Bronchial epithelial cell (primary cell): ENCODE measurements around the gene HGD. TPM values are rescaled to one million over a fixed set of nuclear protein-coding genes. Genes with fewer than 3 reads are reported as not detected.
A peak's percentile ranks its signal among the peaks of the same experiment; 100 is the strongest.
"Not testable (repeated sequence)": the region's sequence is repeated elsewhere in the genome, so short reads cannot be mapped to it uniquely, and the experiment has no call there.

Source experiments
- DNase-seq: peaks from one replicate; pipeline ENCODE4 v3.0.0-alpha.2; 2010; ENCODE audit warnings: low read depth
- FAIRE-seq: peaks from 2 replicates; lab custom pipeline; 2011; peaks lifted over from hg19 to GRCh38; lab: Jason Lieb, UNC
- H3K27me3 ChIP-seq: 2 replicates; pipeline ENCODE4 v1.5.1; 2011; ENCODE audit warnings: low read length; ENCODE audit not compliant: control insufficient read depth, insufficient read depth
- H3K36me3 ChIP-seq: 2 replicates; pipeline ENCODE4 v1.5.1; 2011; ENCODE audit warnings: low read length; ENCODE audit not compliant: control insufficient read depth, insufficient read depth
- H3K4me3 ChIP-seq: 2 replicates; pipeline ENCODE4 v1.5.1; 2011; ENCODE audit warnings: mild to moderate bottlenecking, low read depth, low read length, control low read depth
- total RNA-seq: library from RNA; depleted of rRNA; stranded (reverse); fragments of >200 nt; gene quantifications from 2 replicates; pipeline ENCODE4 v1.2.1, GENCODE V29; 2014
- TF ChIP-seq, protein P1 (sequence below): IDR thresholded peaks from 2 replicates; pipeline ENCODE4 v1.5.1; 2011; ENCODE audit warnings: mild to moderate bottlenecking, moderate library complexity, low read length, control low read depth, inconsistent platforms; ENCODE audit not compliant: insufficient read depth, severe bottlenecking

The HGD gene
- total RNA-seq, 1 donor from 2014 or later, result under 0.01 TPM

DNA sequence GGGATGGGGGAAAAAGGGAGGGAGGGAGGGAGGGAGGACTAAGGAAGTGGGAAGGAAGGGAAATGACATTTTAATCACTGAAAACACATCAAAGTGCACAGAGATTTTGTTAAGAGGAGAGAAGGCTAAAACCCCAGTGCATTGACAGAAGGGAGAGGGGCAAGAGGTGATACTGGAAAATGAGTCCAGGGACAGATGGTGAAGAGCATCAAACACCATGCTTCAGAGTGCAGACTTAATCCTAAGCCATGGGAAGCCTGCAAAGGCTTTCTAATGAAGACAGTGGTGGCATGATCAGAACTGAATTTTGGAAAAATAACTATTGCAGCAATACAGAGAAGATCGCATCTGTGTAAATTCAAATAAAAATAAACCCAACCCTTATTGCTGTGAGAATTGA is 41.8 kb downstream of the HGD start:
- FAIRE-seq (no peak), DNase-seq (no peak)
- Histone ChIP-seq H3K36me3 (no peaks in the 10 kb centered on the region), H3K27me3 (no peaks in the 10 kb centered on the region), H3K4me3 (no peak overlapping the region)
- TF ChIP-seq, protein P1, sequence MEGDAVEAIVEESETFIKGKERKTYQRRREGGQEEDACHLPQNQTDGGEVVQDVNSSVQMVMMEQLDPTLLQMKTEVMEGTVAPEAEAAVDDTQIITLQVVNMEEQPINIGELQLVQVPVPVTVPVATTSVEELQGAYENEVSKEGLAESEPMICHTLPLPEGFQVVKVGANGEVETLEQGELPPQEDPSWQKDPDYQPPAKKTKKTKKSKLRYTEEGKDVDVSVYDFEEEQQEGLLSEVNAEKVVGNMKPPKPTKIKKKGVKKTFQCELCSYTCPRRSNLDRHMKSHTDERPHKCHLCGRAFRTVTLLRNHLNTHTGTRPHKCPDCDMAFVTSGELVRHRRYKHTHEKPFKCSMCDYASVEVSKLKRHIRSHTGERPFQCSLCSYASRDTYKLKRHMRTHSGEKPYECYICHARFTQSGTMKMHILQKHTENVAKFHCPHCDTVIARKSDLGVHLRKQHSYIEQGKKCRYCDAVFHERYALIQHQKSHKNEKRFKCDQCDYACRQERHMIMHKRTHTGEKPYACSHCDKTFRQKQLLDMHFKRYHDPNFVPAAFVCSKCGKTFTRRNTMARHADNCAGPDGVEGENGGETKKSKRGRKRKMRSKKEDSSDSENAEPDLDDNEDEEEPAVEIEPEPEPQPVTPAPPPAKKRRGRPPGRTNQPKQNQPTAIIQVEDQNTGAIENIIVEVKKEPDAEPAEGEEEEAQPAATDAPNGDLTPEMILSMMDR, result no peak

DNA sequence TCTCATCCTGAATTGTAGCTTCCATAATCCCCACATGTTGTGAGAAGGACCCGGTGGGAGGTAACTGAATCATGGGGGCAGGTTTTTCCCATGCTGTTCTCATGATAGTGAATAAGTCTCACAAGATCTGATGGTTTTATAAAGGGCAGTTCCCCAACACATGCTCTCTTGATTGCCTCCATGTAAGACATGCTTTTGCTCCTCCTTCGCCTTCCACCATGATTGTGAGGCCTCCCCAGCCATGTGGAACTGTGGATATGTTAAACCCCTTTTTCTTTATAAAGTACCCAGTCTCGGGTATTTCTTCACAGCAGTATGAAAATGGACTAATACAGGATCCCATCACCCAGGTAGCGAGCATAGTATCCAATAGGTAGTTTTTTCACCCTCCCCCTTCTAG is 43.2 kb downstream of the HGD start:
- H3K4me3 ChIP-seq, H3K36me3 ChIP-seq, DNase-seq, FAIRE-seq, H3K27me3 ChIP-seq: not testable (repeated sequence)

DNA sequence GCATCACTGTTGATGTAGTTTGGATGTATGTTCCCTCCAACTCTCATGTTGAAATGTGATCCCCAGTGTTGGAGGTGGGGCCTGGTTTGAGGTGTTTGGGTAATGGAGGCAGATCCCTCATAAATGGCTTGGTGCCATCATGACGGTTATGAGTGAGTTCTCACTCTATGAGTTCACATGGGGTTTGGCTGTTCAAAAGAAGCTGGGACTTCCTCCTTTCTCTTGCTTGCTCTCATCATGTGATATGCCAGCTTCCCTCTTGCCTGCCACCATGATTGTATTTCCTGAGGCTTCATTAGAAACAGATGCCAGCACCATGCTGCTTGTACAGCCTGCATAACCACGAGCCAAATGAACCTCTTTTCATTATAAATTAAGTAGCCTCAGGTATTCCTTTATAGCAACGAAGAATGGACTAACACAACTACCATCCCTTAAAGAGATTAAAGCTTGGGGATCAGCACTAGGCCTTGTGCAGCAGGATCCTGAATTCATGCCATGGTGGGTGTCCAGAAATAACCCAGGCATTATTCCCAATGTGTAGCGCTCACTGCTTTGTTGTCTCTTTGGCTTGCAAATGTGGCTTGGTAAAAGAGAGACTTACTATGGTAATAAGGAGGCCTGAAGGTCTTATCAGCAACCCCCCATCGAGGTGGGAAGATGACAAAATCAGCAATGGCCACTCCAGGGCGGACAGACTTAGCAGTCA is 44.0 kb downstream of the HGD start:
- FAIRE-seq (no peak), DNase-seq (peak; percentile 5)
- H3K36me3 ChIP-seq, result no peaks in the 10 kb centered on the region
- TF ChIP-seq, protein P1, result no peak
- no peak overlapping the region for H3K4me3 ChIP-seq
- H3K27me3 ChIP-seq, result no peaks in the 10 kb centered on the region

DNA sequence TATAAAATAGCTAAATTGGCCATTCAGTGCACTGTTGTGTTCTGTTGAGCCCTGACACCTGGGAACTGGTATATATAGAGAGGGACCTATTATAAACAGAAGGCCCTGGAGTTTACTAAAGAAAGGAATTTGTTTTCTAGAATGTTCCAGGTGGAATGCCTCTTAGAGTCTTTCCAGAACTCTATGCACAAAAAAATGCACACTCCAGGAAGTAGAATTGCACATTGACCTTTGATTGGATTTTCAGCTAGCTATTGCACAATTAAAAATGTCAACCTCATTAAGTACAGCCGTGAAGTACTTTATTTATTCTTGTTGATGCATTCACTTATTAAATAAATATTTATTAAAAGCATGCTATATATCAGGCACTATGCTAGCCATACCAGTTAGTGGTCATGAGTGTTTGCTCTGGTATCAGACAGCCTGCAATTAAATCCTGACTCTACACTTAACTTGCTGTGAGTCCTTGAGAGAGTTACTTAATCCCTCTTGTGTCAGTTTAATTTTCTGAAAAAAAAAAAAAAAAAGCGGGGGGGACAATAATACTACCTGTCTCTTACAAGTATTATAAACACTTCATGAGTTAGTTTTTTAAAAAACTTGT is 45.1 kb downstream of the HGD start:
- TF ChIP-seq, protein P1, result no peak
- H3K4me3 ChIP-seq, result no peak overlapping the region
- H3K27me3 ChIP-seq, result no peaks in the 10 kb centered on the region
- DNase-seq (no peak), FAIRE-seq (no peak)
- no peaks in the 10 kb centered on the region for H3K36me3 ChIP-seq

DNA sequence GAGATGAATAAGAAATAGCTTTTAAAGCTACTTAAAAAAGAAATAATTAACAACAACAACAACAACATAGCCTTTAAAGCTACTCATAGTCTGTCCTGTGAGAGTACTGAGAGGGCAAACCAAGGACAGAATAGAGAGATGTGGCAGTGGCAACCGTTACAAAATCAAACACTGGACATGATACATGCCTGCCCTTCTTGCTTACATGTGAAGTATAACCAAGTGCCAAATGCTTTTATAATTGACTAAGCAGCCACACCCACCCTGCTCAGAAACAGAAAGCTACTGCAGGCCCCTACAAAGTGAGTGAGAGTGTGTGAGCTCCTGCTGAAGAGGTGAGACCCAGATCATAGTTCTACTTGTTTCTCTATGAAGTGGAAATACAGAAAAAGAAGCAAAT is 47.5 kb downstream of the HGD start:
- no peak overlapping the region for H3K4me3 ChIP-seq
- FAIRE-seq, result no peak
- TF ChIP-seq, protein P1, result no peak
- H3K27me3 ChIP-seq, result no peaks in the 10 kb centered on the region
- no peaks in the 10 kb centered on the region for H3K36me3 ChIP-seq
- peak; percentile 38 for DNase-seq

DNA sequence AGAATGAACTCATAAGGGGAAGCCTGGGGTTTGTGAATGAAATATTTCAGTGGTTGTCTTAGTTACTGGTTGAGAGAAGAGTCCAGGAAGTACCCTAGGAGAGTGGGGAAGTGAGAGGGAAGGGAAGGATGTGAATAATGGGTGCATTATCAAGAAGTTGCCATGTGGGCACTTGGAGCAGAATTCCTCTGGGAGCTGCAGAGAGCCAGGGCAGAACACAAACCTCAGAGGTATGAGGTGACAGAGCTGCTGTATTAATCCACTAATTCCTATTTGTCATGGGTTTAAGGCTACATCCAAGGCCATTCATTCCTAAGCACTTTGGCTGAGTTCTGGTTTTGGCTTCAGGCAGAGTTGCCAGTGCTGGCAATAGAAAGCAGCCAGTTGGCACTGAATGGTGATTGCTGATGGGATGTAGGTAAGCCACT is 56.9 kb downstream of the HGD start:
- H3K4me3 ChIP-seq, result no peak overlapping the region
- H3K36me3 ChIP-seq, result no peaks in the 10 kb centered on the region
- no peak for FAIRE-seq
- TF ChIP-seq, protein P1, result no peak
- no peaks in the 10 kb centered on the region for H3K27me3 ChIP-seq
- DNase-seq, result no peak
